ENCODE measurements around the gene GPRC5B. TPM values are rescaled to one million over a fixed set of nuclear protein-coding genes. Genes with fewer than 3 reads are reported as not detected.

The GPRC5B gene
- total and polyA plus RNA-seq, 9 donors, result 24.3 to 99.9 (median 46.9) TPM

DNA sequence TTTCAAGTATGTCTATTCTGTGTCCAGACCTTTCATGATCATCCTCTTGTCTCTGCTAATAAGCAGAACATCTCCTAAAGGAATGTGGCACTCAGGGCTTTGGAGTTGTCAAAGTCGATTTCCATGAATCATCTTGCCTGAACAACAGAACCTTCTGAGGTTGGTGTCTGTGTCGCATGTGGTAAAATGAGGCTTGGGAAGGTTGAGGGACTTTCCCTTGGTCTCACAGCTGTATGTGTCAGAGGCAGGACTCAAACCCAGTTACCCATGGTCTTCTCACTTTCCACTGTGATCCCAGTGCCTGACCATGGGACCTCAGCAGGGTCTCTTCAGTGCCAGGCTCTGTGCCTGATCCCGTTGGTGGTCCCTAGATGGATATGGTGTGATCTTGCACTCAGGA is 4.2 kb upstream of the GPRC5B start:
- intact Hi-C loops (cut with DNase I), result loop anchor here in 2 of 4 donors (5.0 kb wide), 2 partner anchors 287 to 327 kb away; no protein-coding TSS in a partner anchor
- H3K9me3 ChIP-seq, result no peaks in the 10 kb centered on the region
- TF ChIP-seq POLR2A (IDR thresholded peaks at IDR 0.05) (no peak), EP300 (IDR thresholded peaks at IDR 0.05) (no peak)
- TF ChIP-seq, protein P1, sequence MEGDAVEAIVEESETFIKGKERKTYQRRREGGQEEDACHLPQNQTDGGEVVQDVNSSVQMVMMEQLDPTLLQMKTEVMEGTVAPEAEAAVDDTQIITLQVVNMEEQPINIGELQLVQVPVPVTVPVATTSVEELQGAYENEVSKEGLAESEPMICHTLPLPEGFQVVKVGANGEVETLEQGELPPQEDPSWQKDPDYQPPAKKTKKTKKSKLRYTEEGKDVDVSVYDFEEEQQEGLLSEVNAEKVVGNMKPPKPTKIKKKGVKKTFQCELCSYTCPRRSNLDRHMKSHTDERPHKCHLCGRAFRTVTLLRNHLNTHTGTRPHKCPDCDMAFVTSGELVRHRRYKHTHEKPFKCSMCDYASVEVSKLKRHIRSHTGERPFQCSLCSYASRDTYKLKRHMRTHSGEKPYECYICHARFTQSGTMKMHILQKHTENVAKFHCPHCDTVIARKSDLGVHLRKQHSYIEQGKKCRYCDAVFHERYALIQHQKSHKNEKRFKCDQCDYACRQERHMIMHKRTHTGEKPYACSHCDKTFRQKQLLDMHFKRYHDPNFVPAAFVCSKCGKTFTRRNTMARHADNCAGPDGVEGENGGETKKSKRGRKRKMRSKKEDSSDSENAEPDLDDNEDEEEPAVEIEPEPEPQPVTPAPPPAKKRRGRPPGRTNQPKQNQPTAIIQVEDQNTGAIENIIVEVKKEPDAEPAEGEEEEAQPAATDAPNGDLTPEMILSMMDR (IDR thresholded peaks at IDR 0.05), result no peak
- WGBS, 3 donors, result 83 to 85% (median 83%) methylated on average over 3 of the region's 3 CpGs
- H3K27me3 ChIP-seq, result no peaks in the 10 kb centered on the region
- no peak overlapping the region for H3K27ac ChIP-seq
- H3K36me3 ChIP-seq, result no peaks in the 10 kb centered on the region
- DNase-seq, result no peak
- H3K4me1 ChIP-seq (ENCODE audit: insufficient read depth), result peaks cover 5% of the 10 kb centered on the region
- no peak overlapping the region for H3K4me3 ChIP-seq

- intact Hi-C loops (cut with DNase I), result loop anchor here in 3 of 4 donors (2.0 to 5.0 kb wide), 3 partner anchors 284 to 328 kb away; no protein-coding TSS in a partner anchor
- Histone ChIP-seq H3K4me3 (peak overlapping the region; percentile 62), H3K4me1 (ENCODE audit: insufficient read depth) (peaks cover 14% of the 10 kb centered on the region), H3K27me3 (no peaks in the 10 kb centered on the region), H3K9me3 (no peaks in the 10 kb centered on the region), H3K27ac (peak overlapping the region in 1 of 2 donors; percentile 48), H3K36me3 (no peaks in the 10 kb centered on the region)
- TF ChIP-seq POLR2A (IDR thresholded peaks at IDR 0.05) (no peak), EP300 (IDR thresholded peaks at IDR 0.05) (no peak)
- TF ChIP-seq, protein P1 (IDR thresholded peaks at IDR 0.05), result peak; percentile 98 to 99 (median 99)
- peak; percentile 75 to 89 (median 86) for DNase-seq
- WGBS, 3 donors, result 9 to 10% (median 9%) methylated on average over 20 of the region's 20 CpGs
Observed at GRCh38 chr16:19886073-19886941, 1.7 kb upstream of the GPRC5B start.

DNA sequence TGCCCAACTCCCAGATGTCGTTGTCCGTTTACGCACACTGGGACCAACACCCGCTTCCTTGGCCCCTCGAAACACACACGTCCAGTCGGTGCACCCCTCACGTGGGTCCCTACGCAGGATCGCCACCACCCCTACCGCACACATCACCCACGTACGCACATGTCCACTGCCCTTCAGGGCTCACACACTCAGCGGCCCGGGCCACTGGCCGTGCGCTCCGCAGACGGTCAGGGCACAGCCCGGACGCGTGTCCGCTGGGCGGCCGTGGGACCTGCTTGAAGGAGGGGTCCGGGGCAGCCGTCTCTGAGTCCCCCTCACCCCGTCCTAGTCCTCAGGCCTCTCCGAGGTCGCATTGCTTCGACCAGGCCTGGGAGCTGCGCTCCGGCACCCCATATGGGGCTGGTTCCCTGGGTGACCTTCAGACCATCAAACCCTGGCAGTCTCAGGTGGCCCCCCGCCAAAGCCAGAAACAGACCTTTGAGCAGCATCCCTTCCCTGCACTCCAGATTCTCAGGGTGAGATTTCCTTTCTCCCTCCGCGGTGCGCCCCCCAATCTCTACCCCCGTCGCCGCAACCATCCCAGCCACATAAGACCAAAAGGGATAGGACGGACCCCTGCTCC is 914 bp upstream of the GPRC5B start:
- H3K36me3 ChIP-seq, result no peaks in the 10 kb centered on the region
- TF ChIP-seq EP300 (IDR thresholded peaks at IDR 0.05), result no peak
- TF ChIP-seq, protein P1 (IDR thresholded peaks at IDR 0.05), result no peak
- TF ChIP-seq POLR2A (IDR thresholded peaks at IDR 0.05), result no peak
- H3K27ac ChIP-seq, result peak overlapping the region in 1 of 2 donors; percentile 48
- H3K4me3 ChIP-seq, result peak overlapping the region; percentile 62
- WGBS, 3 donors, result 37 to 44% (median 37%) methylated on average over 38 to 41 of the region's 41 CpGs
- intact Hi-C loops (cut with DNase I), result loop anchor here (2.0 to 5.0 kb wide), 5 partner anchors 283 to 327 kb away; no protein-coding TSS in a partner anchor
- H3K9me3 ChIP-seq, result no peaks in the 10 kb centered on the region
- no peaks in the 10 kb centered on the region for H3K27me3 ChIP-seq
- DNase-seq, result peak; percentile 48 to 71 (median 62)
- H3K4me1 ChIP-seq (ENCODE audit: insufficient read depth), result peaks cover 14% of the 10 kb centered on the region

- Histone ChIP-seq H3K36me3 (no peaks in the 10 kb centered on the region), H3K4me3 (peak overlapping the region; percentile 62), H3K4me1 (ENCODE audit: insufficient read depth) (peaks cover 14% of the 10 kb centered on the region), H3K9me3 (no peaks in the 10 kb centered on the region), H3K27me3 (no peaks in the 10 kb centered on the region), H3K27ac (peak overlapping the region; percentile 36 to 70)
- intact Hi-C loops (cut with DNase I), result loop anchor here in 2 of 4 donors (2.0 to 5.0 kb wide), 3 partner anchors 167 to 285 kb away; partner anchors contain the start of genes IQCK (in 1 of the 2) and KNOP1 (in 1 of the 2)
- TF ChIP-seq POLR2A (IDR thresholded peaks at IDR 0.05) (no peak), EP300 (IDR thresholded peaks at IDR 0.05) (no peak)
- TF ChIP-seq, protein P1 (IDR thresholded peaks at IDR 0.05), result no peak
- peak; percentile 45 to 66 (median 62) for DNase-seq
- 0 to 1% (median 1%) methylated on average over 9 to 24 of the region's 24 CpGs for WGBS, 3 donors
Observed at GRCh38 chr16:19883966-19884485, 622 bp downstream of the GPRC5B start.
